Bronchial epithelial cell (primary cell): ENCODE results near the gene LEF1. TPM values are rescaled to one million over a fixed set of nuclear protein-coding genes. Genes with fewer than 3 reads are reported as not detected.

ENCODE experiments used
- DNase-seq: peaks from one replicate; pipeline ENCODE4 v3.0.0-alpha.2; 2010; ENCODE audit warnings: low read depth
- FAIRE-seq: peaks from 2 replicates; lab custom pipeline; 2011; peaks lifted over from hg19 to GRCh38; lab: Jason Lieb, UNC
- H3K27me3 ChIP-seq: 2 replicates; pipeline ENCODE4 v1.5.1; 2011; ENCODE audit warnings: low read length; ENCODE audit not compliant: control insufficient read depth, insufficient read depth
- H3K36me3 ChIP-seq: 2 replicates; pipeline ENCODE4 v1.5.1; 2011; ENCODE audit warnings: low read length; ENCODE audit not compliant: control insufficient read depth, insufficient read depth
- H3K4me3 ChIP-seq: 2 replicates; pipeline ENCODE4 v1.5.1; 2011; ENCODE audit warnings: mild to moderate bottlenecking, low read depth, low read length, control low read depth
- CTCF ChIP-seq: IDR thresholded peaks from 2 replicates; pipeline ENCODE4 v1.5.1; 2011; ENCODE audit warnings: mild to moderate bottlenecking, moderate library complexity, low read length, control low read depth, inconsistent platforms; ENCODE audit not compliant: insufficient read depth, severe bottlenecking
- total RNA-seq: library from RNA; depleted of rRNA; stranded (reverse); fragments of >200 nt; gene quantifications from 2 replicates; pipeline ENCODE4 v1.2.1, GENCODE V29; 2014

LEF1 gene
- total RNA-seq, 1 donor from 2014 or later: not detected

- Histone ChIP-seq H3K27me3 (no peaks in the 10 kb centered on the region), H3K4me3 (no peak overlapping the region), H3K36me3 (no peaks in the 10 kb centered on the region)
- TF ChIP-seq CTCF: no peak
- FAIRE-seq (no peak), DNase-seq (peak; percentile 75)
Measured at GRCh38 chr4:108135549-108136209, 33.1 kb downstream of the LEF1 start.

DNA sequence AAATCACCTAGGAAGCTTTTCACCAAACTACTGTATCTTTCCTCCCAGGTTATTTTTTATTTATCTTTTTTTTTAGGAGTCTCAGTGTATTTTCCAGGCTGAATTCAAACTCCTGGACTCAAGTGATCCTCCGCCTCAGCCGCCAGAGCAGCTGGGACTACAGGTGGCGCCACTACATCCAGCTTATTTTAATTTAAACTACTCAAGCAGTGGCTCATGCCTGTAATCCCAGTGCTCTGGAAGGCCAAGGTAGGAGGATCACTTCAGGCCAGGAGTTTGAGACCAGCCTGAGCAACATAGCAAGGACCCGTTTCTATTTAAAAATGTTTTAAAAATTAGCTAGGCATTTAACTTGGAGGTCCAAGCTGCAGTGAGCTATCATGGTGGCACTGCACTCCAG, 37.8 kb downstream of the LEF1 start:
- Histone ChIP-seq H3K4me3 (no peak overlapping the region), H3K27me3 (no peaks in the 10 kb centered on the region), H3K36me3 (no peaks in the 10 kb centered on the region)
- no peak for FAIRE-seq
- DNase-seq: no peak
- TF ChIP-seq CTCF: peak; percentile 3

DNA sequence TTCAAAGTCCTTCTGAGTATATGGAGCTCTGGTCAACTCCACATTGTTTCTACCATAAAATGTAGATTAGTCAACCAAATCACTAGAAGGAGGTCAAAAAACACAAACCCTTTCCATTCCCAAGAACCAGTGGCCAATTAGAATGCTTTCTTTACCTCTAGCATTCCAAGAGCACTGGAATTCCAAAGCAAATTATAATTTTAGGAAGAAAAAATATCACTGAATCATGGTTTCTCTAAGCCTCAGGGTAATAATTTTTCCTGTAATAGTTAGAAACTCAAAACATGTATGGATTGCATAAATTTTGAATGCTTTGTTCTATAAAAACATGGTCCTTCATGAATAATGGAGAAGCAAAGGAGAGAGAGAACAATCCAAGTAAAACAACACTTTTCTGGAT, 39.5 kb downstream of the LEF1 start:
- H3K4me3 ChIP-seq: no peak overlapping the region
- TF ChIP-seq CTCF: no peak
- no peaks in the 10 kb centered on the region for H3K27me3 ChIP-seq
- DNase-seq: no peak
- H3K36me3 ChIP-seq: no peaks in the 10 kb centered on the region
- FAIRE-seq: no peak

- Histone ChIP-seq H3K27me3 (no peaks in the 10 kb centered on the region), H3K36me3 (no peaks in the 10 kb centered on the region), H3K4me3 (no peak overlapping the region)
- DNase-seq: no peak
- no peak for FAIRE-seq
- TF ChIP-seq CTCF: no peak
Measured at GRCh38 chr4:108126806-108127205, 41.9 kb downstream of the LEF1 start.

DNA sequence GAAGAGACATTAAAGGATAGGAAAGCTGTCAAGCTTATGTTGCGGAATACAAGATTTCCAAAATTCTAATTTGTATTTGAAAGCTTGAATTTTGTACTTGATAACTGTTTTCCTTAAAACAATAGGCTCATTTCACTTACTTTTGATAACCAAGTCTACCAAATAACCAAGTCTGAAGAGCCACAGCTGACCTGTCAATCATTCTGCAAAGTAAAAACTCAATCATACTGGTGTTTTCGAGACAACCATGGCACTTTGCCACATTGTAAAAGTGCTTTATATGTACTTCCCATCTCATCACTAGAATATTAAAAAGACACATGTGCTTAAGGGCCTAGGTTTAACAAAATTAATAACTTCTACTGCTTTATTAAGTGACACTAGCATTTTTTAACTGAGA, 47.9 kb downstream of the LEF1 start:
- TF ChIP-seq CTCF: no peak
- Histone ChIP-seq H3K27me3 (no peaks in the 10 kb centered on the region), H3K36me3 (no peaks in the 10 kb centered on the region), H3K4me3 (no peak overlapping the region)
- no peak for DNase-seq
- FAIRE-seq: no peak
